ENCODE data around the gene URAD.

Gene URAD

DNA sequence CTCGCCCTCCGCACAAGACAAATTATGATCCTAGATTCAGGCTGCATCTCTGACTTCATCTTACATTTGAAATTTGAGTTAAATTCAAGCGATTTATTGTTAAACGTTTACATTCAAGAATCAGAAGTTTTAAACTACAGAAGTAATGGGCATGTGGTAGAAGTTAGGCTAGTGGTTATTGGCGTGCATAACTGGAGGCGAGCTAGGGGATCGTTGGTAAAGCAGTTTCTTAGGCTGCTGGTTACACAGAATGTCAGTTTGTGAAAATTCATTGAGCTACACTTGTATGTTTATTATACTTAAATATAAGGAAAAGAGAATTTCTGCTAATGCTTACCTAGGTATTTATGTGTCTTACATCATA lies 18.6 kb downstream of the URAD start:
- DNase-seq (ENCODE audit: insufficient read length, low spot score), result no peak
- TF ChIP-seq, protein P1, sequence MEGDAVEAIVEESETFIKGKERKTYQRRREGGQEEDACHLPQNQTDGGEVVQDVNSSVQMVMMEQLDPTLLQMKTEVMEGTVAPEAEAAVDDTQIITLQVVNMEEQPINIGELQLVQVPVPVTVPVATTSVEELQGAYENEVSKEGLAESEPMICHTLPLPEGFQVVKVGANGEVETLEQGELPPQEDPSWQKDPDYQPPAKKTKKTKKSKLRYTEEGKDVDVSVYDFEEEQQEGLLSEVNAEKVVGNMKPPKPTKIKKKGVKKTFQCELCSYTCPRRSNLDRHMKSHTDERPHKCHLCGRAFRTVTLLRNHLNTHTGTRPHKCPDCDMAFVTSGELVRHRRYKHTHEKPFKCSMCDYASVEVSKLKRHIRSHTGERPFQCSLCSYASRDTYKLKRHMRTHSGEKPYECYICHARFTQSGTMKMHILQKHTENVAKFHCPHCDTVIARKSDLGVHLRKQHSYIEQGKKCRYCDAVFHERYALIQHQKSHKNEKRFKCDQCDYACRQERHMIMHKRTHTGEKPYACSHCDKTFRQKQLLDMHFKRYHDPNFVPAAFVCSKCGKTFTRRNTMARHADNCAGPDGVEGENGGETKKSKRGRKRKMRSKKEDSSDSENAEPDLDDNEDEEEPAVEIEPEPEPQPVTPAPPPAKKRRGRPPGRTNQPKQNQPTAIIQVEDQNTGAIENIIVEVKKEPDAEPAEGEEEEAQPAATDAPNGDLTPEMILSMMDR (IDR thresholded peaks at IDR 0.05; ENCODE audit: insufficient read depth, missing control alignments), result no peak
- no peak for FAIRE-seq

DNA sequence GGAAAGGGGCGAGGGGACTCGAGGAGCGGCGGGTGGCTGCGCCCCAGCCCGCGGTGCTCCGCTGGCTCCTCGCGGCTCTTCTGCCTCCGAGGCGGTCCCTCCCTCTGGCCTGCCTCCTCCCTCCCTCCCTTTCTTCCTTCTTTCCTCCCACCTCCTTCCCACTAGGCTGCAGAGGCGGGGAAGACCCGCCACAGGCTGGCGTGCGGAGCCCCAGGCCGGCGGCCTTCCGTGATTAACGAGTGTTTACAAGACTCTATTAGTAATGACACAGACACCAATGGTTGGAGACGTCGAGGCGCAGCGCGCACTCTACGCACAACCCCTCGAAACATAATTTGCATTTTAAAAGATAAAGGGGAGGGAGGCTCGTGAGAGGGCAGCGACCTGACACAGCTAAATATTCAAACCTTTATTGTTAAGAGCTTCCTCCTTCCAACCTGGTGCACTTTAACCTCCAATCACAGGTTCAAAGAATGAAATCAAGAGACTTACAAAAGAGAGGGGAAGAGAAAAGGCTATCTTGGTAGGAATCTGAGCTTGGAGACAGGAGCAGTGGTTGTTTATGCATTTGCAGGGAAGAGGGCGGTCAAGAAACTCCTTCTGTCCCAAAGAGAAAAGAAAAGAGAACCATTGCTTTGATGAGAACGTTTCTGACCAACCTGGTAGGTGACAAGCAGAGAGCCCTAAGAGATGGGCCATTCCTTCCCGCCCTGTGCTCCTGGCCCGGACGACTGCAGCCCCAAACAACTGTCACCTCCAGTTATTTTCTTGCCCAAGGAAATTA lies 19.2 kb downstream of the URAD start, which contains the start of gene CDX2:
CDX2 (minus strand) TSS at position 234 of the 784 bp plus-strand sequence. CDS start 309 bp downstream, outside the sequence.
- TF ChIP-seq, protein P1 (IDR thresholded peaks at IDR 0.05; ENCODE audit: insufficient read depth, missing control alignments), result no peak
- FAIRE-seq (no peak), DNase-seq (ENCODE audit: insufficient read length, low spot score) (no peak)

DNA sequence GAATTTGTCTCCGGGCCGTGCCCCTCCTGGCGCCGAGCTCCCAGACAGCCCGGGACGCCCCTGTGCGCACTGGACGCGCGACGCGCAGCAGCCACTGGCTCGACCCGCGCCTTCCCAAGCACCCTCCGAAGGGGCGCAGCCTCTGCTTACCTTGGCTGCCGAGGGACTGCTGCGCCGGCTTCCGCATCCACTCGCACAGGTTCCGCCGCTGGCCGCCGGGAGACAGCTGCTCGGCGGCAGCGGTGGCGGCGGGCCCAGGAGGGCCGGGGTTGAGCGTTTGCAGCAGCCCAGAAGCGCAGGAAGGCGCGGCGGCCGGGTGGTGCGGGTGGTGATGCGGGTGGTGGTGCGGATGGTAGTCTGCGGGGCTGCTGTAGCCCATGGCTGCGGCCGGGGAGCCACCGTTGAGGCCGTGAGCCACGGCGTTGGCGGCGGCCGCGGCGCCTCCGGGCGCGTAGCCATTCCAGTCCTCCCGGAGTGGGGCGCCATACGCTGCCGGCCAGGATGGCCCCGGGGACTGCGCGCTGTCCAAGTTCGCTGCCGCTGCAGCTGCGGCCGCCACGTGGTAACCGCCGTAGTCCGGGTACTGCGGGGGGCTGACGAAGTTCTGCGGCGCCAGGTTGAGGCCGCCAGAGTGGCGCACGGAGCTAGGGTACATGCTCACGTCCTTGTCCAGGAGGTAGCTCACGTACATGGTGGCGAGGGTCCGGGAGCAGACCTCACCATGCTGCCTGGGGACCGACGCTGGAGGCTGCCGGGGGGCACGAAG lies 20.0 kb downstream of the URAD start:
- TF ChIP-seq, protein P1 (IDR thresholded peaks at IDR 0.05; ENCODE audit: insufficient read depth, missing control alignments), result no peak
- DNase-seq (ENCODE audit: insufficient read length, low spot score), result no peak
- FAIRE-seq, result no peak

DNA sequence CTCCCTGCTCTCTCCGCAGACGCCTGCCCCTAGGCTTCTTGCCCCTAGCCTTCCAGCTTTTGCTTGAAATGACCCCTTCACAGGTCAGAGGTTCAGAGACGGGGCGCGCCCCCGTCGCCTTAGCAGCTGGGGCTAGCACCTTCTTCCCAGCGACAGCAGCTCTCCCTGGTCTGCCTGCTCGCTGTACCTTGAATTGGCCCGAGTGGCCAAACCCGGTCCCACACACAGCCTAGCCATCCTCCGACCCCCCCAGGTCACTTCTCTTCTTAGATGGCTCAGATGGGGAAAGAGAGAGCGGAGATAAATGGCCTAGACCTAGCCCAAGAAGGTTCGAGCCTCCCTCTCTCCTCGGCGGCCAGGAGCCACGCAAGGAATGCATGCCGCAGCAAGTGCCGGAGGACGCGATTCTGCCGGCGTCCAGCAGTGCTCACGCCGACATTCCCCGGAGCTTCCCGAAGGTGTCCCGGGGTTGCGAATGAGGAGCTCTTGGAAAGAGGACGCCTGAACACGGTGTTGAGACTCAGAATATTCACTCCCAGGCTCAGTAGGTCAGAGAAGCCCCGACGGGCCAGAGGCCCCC lies 20.7 kb downstream of the URAD start:
- no peak for DNase-seq (ENCODE audit: insufficient read length, low spot score)
- TF ChIP-seq, protein P1 (IDR thresholded peaks at IDR 0.05; ENCODE audit: insufficient read depth, missing control alignments), result no peak
- no peak for FAIRE-seq

GRCh38 chr13:27967203-27967735 lies 21.2 kb downstream of the URAD start:
- FAIRE-seq, result no peak
- TF ChIP-seq, protein P1 (IDR thresholded peaks at IDR 0.05; ENCODE audit: insufficient read depth, missing control alignments), result no peak
- DNase-seq (ENCODE audit: insufficient read length, low spot score), result no peak

DNA sequence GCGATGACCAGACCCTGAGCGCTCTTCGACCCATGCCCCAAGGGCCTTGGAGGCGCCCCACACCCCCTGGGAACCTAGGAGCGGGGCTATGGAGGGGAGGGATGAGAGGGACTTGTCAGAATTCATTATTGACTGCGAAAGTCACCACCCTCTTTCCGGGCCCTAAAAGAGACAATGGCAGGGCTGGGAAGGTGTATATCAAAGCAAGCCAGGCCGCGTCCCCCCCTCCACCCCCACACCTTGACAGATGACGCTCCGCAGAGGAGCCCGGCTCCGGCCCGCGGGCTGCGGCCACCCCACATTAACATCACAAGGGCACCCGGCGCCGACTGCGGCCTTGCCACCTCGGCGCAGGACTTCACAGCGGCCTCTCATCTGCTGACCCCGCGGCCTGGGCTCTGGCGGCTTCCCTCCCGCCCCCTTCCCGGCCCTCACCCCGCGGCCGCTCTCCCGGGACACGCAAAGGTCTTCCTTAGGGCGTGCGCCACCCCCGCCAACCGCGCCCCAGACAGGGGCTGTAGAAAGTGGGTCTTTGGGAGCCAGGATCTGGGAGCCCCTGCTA lies 21.8 kb downstream of the URAD start:
- no peak for DNase-seq (ENCODE audit: insufficient read length, low spot score)
- TF ChIP-seq, protein P1 (IDR thresholded peaks at IDR 0.05; ENCODE audit: insufficient read depth, missing control alignments), result no peak
- no peak for FAIRE-seq
